Measurements from ENCODE around the gene IL16. TPM values are rescaled to one million over a fixed set of nuclear protein-coding genes. Genes with fewer than 3 reads are reported as not detected.
"Not testable (repeated sequence)": the region's sequence is repeated elsewhere in the genome, so short reads cannot be mapped to it uniquely, and the experiment has no call there.

Gene IL16
- polyA plus RNA-seq, 5 donors, result 11.3 to 15.3 (median 14.2) TPM

DNA sequence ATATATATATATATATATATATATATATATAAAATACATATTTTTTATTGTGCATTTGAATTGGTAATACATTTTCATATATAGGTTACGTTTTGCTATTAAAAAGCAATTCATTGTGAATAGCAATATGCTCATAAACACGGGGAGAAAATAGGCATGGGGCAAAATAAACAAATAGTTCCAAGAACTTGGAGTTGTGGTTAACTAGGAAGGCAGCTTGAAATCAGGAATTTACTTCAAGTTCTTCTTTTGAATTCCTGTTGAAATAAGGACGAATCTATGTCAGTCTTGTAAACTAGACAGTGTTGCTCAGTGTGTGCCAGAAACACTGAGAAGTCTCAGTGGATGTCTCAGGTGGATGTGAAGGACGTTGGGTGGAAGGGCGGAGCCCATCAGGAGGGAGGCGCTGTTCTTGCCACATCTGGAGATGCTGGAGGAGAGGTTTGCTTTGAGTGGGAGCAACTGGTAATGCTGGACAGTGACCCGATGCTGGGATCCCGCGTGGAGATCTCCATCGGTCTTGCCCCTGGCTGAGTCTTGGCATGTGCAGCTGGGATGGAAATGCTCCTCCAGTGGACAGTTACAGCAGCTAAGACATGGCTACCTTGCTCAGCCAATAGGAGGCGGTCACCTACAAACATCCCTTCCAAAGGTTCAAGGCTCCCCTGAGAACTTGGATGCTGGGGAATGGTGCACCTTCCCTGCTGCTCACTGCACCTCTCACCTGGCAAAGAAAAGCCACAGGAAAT lies 2.5 kb downstream of the IL16 start:
- DNase-seq, result no peak

DNA sequence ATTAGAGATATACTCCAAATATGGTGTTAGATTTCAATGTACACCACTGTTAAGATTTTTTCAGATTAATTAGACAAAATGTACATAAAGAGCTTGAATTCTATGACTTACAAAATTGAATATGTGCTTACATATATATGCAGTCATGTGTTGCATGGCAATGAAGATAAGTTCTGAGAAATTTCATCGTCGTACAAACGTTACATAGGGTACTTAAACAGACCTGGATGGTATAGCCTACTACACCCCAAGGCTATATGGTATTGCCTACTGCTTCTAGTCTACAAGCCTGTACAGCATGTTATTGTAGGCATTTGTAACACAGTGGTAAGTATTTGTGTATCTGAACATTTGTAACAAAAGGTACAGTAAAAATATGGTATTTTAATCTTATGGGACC lies 9.3 kb downstream of the IL16 start:
- DNase-seq, result no peak

DNA sequence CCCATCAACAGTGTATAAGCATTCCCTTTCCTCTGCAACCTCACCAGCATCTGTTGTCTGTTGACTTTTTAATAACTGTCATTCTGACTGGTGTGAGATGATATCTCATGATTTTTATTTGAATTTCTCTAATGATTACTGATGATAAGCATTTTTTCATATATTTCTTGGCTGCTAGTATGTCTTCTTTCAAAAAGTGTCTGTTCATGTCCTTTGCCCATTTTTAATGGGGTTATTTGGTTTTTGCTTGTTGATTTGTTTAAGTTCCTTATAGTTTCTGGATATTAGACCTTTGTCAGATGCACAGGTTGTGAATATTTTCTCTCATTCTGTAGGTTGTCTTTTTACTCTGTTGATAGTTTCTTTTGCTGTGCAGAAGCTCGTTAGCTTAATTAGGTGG lies 11.3 kb downstream of the IL16 start:
- not testable (repeated sequence) for DNase-seq

- no peak for DNase-seq
These were observed 13.0 kb downstream of the IL16 start for GRCh38 chr15:81209635-81210034.

- DNase-seq, result no peak
These were observed 14.7 kb downstream of the IL16 start for GRCh38 chr15:81211376-81211775.

- no peak for DNase-seq
These were observed 17.3 kb downstream of the IL16 start for GRCh38 chr15:81213982-81214381.

- DNase-seq, result no peak
These were observed 18.9 kb downstream of the IL16 start for GRCh38 chr15:81215531-81215930.

GRCh38 chr15:81215983-81216382 lies 19.3 kb downstream of the IL16 start:
- DNase-seq, result no peak

DNA sequence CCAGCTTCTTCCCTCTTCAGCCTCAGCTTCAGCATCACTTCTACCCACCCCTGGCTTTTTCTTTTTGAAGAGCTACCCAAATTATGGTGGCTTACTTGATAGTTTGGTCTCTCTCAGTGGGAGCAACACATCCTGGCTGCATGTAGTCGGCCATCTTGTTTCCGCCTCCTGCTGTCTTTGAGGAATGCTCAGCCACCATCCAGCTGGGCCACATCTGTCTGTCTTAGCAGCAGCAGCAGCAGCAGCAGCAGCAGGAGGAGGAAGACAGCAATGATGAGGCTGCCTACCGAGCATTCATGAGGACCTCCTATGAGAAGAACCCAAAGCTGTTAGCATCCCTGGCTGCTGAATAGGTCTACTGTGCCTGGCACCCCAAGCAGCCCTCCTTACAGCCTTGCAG lies 19.7 kb downstream of the IL16 start:
- DNase-seq, result no peak

- DNase-seq, result peak in 1 of 2 donors; percentile 2
These were observed 24.8 kb downstream of the IL16 start for GRCh38 chr15:81221449-81221848.

GRCh38 chr15:81222007-81222406 lies 25.3 kb downstream of the IL16 start:
- DNase-seq, result no peak

GRCh38 chr15:81223346-81223971 lies 26.8 kb downstream of the IL16 start:
- DNase-seq, result no peak

DNA sequence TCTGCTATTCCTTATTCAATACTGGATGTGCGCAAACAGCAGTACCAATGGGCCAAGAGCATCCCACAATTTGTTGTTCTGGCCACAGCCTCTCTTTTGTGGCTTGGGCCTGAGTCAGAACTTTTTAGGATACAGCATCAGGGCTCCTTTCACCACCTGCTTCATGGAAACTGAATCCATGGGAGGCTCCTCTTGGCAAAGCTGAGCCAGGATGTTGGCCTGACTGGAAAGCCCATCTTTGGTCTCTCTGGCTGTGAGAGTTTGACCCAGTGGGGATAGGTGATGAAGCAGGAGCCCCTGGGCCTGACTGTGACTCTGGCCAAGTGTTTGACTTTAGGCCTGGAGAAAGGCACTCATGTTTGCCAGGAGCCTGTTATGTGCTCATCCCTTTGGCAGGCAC lies 27.6 kb downstream of the IL16 start:
- DNase-seq, result no peak

- DNase-seq, result no peak
These were observed 28.5 kb downstream of the IL16 start for GRCh38 chr15:81225161-81225671.

GRCh38 chr15:81227716-81228115 lies 31.0 kb downstream of the IL16 start:
- no peak for DNase-seq

DNA sequence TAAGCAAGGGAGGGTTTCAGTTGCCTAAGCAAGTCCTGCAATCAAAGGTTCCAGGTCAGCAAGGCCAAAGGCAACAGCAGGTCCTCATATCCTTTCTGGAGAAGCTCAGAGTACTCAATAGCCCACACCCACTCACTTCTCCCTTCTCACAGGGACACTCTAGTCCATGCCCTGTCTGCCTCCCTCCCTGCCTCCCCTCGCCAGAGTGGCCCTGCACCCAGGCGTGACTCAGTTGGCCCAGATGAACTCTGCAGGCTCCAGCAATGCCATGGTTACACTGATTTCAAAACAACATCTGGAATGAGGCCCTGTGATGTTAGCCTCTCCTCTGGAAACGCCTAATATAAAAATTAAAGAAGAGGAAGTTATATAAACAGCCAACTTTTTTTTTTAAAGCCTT lies 32.9 kb downstream of the IL16 start:
- peak in 1 of 2 donors; percentile 23 for DNase-seq

- no peak for DNase-seq
These were observed 38.8 kb downstream of the IL16 start for GRCh38 chr15:81235276-81236123.

GRCh38 chr15:81239190-81239589 lies 42.5 kb downstream of the IL16 start:
- DNase-seq, result no peak

DNA sequence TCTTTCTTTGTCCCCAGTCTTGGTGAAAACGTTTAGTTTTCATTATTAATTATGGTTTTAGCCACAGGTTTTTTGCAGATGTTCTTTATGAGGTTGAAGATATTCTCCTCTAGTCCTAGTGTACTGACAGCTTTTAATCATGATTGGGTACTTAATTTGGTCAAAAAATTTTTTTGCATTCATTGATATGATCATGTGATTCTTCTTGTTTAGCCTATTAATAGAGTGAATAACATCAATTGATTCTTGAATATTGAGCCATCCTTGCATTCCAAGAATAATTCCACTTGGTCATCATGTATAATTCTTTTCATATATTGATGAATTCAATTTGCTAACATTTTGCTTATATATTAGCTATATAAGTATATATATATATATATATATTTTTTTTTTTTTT lies 46.1 kb downstream of the IL16 start:
- DNase-seq, result no peak

- DNase-seq, result no peak
These were observed 47.6 kb downstream of the IL16 start for GRCh38 chr15:81244306-81244705.

GRCh38 chr15:81253846-81254245 lies 57.2 kb downstream of the IL16 start:
- DNase-seq, result no peak

GRCh38 chr15:81254277-81254915 lies 57.7 kb downstream of the IL16 start:
- no peak for DNase-seq

Data from right lung (tissue), 5 donors.